HG03439 (cell line): ENCODE measurements around the gene KRT75.
"Not testable (repeated sequence)": the region's sequence is repeated elsewhere in the genome, so short reads cannot be mapped to it uniquely, and the experiment has no call there.

ENCODE experiments used
- ATAC-seq: cut with Tn5 transposase; IDR thresholded peaks from one replicate; pipeline ENCODE4 v1.9.1; 2021; ENCODE audit warnings: mild to moderate bottlenecking, moderate library complexity; ENCODE audit not compliant: unreplicated experiment

KRT75 gene

GRCh38 chr12:52418576-52419110 lies 15.5 kb downstream of the KRT75 start:
- ATAC-seq: no peak

DNA sequence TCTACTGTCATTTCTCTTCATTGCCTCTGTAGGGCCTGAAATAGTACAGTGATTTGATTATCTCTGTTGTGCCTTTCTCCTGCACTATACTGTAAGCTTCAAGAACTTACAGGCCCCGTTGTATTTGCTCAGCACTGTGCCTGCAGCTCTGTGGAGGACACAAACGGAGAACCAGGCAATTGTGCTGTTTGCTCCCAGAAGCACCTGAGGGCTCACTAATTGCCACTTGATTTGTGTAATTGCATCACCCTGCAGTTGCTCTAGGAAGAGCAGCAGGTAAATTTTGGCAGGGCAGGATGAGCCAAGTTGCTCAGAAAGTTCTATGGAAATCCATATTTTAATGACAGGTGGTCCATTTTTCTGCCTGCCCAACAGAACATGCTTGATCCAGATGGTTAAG lies 16.4 kb downstream of the KRT75 start:
- no peak for ATAC-seq

DNA sequence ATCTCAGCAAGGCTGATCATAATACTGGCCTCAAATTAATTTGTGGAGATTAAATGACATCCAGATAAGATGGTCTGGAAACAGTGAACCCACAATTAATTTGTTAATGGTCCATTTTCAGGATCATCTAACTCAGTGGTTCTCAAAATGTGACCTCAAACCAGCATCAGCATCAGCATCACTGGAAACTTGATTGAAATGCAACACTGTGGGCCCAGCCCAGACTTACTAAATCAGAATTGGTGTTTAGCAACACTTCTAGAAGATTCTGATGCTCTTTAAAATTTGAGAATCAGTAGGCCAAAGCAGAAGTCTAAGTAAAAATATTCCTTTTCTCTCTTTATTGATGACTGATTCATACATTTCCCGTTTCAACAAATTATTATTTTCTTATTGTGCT lies 17.4 kb downstream of the KRT75 start:
- no peak for ATAC-seq

GRCh38 chr12:52415870-52416750 lies 18.1 kb downstream of the KRT75 start:
- no peak for ATAC-seq

GRCh38 chr12:52414936-52415335 lies 19.2 kb downstream of the KRT75 start:
- no peak for ATAC-seq

DNA sequence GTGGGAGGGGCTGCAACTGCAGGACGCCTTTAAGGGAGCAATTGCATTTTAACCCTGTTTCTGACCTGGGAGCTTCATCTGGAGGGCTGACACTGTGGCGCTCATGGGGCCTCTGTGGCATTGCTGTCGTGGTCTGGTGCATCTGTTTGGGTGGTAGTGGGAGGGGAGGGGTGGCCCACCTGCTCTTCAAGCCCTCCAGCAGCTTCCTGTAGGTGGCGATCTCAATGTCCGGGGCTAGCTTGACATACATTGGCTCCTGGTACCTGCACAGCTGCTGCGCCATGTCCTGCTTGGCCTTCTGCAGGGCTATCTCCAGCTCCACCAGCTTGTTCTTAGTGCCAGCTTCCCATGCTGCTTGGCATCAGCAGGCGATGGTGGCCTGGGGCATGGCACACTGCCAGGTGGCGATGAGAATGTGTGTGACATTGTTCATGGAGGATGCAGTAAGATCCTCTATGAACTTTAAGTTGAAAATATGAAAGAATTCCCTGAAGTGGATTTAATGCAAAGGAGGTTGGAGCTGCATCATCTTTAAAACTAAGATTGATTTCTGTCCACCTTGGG lies 20.3 kb downstream of the KRT75 start:
- no peak for ATAC-seq

DNA sequence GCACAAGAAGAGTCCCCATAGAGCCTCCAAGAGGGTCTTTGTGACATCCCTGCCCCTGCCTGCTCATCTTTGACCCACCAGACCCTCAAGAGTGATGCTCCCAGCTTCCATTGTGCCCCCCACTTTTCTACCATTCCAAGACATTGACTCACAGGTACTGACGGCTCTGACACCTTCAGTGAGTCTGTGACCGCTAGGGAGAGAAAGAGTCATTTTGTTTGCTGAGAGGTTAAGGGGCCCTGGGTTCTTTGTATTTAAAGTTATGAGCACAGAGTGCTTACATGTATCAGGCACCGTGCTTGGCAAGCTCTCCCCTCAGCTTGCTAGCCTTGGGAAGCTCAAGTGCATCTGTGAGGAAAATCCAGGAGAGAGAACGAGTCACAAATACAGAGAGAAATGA lies 21.0 kb downstream of the KRT75 start:
- no peak for ATAC-seq

DNA sequence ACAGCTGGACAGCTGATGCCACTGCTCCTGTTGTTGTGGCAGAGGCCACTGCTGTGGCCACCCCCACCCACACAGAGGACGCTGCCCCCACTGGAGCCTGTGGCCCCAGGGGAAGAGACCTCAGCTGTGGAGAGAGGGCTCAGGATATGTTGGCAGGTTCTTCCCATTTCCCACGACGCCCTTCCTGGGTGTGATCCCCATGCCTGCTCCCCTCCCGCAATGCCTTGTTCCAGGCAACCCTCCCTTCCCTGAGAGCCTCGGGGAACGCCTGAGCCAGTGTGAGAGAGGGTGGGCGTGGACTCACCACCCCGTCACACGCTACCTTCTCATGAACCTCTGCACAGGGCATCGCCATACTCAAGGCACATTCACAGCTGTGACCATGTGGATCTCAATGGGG lies 22.4 kb downstream of the KRT75 start:
- no peak for ATAC-seq

- ATAC-seq: not testable (repeated sequence)
Observed at GRCh38 chr12:52410589-52411248, 23.5 kb downstream of the KRT75 start.

DNA sequence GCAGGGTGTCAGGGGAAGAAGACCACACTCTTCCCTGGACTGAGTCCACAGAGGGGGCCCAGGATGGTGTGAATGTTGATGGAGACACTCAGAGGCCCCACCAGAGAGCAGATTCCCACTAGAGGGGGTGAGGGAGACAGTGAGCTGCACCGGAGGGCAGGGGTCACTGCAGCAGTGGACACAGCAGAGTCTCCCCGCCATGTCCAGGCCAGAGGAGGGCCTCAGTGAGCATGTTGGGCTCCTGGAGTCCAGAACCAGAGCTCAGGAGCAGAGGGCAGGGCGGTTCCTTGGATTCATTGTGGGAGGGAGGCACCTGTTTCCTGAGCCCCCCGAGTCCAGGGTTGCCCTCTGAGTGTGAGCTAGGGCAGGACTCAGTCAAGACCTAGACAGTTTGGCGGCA lies 26.3 kb downstream of the KRT75 start:
- ATAC-seq: no peak

DNA sequence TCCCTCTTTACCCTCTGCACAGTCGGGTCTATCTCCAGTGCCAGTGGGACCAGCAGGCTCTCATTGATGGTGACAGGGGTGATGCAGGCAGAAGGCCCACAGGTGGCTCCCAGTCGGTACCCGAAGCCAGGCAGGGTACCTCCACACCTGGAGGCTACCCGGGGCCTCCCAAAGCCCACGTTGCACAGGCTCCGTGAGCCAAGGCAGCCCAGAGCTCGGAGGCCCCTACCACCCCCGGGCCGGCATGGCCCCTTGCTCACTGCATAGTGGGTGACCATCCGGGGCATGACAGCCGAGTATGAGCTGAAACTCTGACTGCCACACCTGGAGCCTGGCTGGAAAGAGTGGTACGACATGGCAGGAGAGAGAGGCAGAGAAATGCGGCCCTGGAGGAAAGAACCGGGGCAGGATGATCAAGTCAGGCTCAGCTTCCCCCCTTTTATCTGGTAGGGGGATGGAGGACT lies 28.2 kb downstream of the KRT75 start, which contains the start of gene KRT82:
TSS of gene KRT82 (minus strand) at position 414 of the 464 bp plus-strand sequence. CDS start at position 356, 58 bp downstream.
- ATAC-seq: no peak

DNA sequence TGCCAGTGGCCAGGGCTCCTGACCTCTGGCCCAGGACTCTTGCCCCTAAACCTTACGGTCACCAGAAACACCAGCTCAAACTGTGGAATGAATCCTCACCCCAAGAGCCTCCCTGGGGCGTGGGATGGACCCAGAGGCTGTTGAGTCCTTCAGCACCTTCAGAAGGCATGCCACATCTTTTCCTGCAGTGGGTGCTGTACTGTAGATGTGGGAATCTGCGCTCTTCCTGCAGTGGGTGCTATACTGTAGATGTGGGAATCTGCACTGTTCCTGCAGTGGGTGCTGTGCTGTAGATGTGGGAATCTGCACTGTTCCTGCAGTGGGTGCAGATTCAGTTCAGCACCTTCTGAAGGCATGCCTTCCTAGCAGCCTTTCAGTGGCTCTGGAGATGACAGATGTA lies 29.2 kb downstream of the KRT75 start:
- ATAC-seq: no peak

DNA sequence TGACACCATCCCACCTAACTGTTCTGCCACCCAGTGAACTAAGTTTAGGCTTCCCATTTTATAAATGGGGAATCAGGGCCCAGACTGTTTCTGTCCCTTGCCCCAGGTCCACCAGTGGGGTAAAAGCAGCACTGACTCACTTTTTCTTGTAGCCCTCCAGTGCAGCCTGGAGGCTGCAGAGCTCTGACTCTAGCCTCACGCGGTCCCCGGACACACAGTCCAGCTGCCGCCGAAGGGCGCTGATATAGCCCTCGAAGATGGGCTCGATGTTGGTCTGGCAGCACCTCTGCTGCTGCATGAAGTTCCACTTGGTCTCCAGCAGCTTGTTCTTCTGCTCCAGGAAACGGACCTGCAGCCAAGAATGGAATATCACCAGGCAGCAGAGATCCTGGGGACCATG lies 30.6 kb downstream of the KRT75 start:
- ATAC-seq: no peak

GRCh38 chr12:52402873-52403540 lies 31.2 kb downstream of the KRT75 start:
- no peak for ATAC-seq

DNA sequence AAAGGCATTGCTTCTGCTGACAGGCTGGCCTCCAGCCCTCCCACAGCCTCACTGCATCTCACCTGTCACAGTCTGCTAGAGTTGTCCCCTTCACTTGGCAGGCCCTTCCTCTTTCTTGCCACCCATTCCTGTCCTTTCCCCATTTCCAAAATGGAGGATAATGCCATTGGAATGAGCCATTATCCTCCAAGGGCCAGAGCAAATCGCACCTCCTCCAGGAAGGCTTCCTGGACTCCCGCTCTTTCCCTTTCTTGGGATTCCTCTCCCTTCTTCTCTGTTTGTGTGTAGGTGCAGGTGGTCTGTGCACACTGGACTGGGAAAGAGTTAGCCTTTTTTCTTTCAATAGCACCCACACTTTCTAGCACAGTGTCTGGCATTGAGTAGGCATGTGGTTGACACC lies 31.8 kb downstream of the KRT75 start:
- no peak for ATAC-seq

DNA sequence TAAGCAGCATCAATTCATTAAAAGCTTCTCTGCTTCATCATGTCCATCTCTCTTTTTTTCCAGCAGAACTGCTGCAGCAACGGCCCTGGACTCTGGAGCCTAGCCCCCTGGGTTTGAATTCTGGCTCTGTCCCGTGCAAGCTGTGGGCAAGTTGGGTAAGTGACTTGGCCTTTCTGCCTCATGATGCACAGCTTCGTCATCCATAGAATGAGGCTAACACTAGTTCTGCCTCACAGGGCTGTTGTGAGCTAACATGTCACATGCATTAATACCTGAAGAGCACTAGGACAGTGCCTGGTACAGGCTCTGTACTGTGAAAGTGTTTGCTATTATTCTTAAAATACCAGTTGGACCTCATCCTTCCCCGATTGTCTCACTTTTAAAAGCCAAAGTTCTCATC lies 32.2 kb downstream of the KRT75 start:
- no peak for ATAC-seq

DNA sequence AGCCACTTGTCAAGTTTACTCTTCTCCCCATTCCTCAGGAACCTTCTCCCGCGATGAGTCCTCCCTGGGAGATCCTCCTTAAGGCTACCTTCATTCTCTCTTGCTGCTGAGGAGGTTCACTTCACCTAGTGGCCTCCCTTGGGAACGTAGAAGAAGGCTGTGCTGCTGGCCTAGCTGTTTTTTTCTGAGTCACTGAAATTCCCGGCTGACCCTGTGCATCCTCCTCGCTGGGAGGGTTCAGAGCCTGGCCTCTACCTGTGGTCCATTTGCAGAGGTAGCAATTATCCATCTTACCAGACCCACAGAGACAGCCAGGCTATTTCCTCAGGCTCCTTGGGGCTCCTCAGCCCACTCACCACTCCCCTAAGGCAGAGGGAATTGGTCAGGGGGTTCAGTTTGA lies 32.6 kb downstream of the KRT75 start:
- ATAC-seq: no peak

DNA sequence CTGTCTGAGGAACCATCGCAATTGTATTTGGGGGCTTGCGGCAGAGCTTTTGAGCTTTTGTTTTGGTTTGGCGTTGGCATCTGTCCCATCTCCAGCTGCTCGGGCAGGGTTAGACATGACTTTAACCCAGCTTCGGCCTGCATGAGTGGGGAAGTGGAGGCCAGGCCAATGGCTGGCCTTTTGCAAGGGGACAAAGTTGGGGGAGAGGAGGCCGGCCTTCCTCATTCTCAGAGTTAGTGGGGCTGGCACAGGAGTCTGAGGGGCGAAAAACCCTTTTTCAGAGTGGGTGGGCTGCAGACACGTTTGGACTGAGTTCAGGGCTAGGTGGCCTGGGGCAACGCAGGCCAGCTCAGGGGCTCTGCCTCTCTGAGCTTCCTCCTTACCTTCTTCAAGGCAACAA lies 33.3 kb downstream of the KRT75 start:
- no peak for ATAC-seq

DNA sequence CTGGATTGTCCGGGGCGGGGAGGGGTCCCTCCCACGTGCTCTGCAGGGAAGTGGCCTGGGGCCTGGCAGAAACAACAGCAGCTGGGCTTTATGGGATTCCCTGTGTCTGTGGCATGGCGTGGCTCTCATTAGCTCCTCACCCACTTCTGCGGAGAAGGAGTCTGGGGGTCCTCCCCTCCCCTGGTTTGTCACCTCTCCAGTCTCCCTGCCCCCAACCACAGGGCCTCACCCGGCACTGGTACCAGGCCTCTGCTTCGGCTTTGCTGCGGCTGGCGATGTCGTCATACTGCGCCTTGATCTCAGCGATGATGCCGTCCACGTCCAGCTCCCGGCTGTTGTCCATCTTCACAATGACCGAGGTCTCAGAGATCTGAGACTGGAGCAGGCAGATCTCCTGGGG lies 34.4 kb downstream of the KRT75 start:
- no peak for ATAC-seq

DNA sequence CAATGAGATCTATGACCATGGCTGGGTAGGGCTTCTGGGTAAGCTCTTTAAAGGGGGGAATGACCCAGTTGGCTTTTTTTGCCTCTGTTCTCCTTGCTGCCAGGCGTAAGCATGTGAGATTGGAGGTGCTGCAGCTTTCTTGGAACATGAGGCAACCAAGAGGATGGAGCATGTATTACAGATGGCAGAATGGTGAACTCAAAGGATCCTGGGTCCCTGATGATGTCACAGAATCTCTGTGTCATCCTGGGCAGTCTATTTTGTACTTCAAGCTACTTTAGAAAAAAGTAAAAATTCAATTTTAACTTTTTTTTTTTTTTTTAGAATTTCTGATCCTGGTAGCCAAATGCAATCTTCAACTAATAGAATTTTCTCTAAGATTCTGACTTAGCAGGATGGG lies 36.0 kb downstream of the KRT75 start:
- ATAC-seq: no peak

GRCh38 chr12:52396656-52397055 lies 37.5 kb downstream of the KRT75 start:
- no peak for ATAC-seq
